ENCODE results near the gene GSTCD. TPM values are rescaled to one million over a fixed set of nuclear protein-coding genes. Genes with fewer than 3 reads are reported as not detected.

Gene GSTCD
- total and polyA plus RNA-seq, 4 donors, result 1.2 to 8.7 (median 4.3) TPM

GRCh38 chr4:105659190-105659589 lies 49.4 kb upstream of the GSTCD start:
- H3K27ac ChIP-seq (ENCODE audit: low read depth in 1 of 2, low read length in 2 of 2), result no peak overlapping the region
- H3K4me3 ChIP-seq (ENCODE audit: low read depth in 1 of 3, low read length in 3 of 3), result no peak overlapping the region
- H3K27me3 ChIP-seq (ENCODE audit: control insufficient read depth in 4 of 4, insufficient read depth in 4 of 4, low read length in 3 of 4), result no peaks in the 10 kb centered on the region
- WGBS, result 92% methylated on average over 6 of the region's 6 CpGs
- H3K4me1 ChIP-seq (ENCODE audit: control insufficient read depth in 4 of 4, insufficient read depth in 4 of 4, low read length in 3 of 4), result no peaks in the 10 kb centered on the region
- TF ChIP-seq YY1 (IDR thresholded peaks at IDR 0.05) (no peak), TAF1 (conservative IDR thresholded peaks at IDR 0.05) (no peak), FOXA2 (IDR thresholded peaks at IDR 0.05) (no peak), MAX (IDR thresholded peaks at IDR 0.05) (no peak), REST (IDR thresholded peaks at IDR 0.05) (no peak)
- no peaks in the 10 kb centered on the region for H3K36me3 ChIP-seq (ENCODE audit: control insufficient read depth in 4 of 4, insufficient read depth in 3 of 4, low read depth in 1 of 4, low read length in 3 of 4)
- no peak for DNase-seq (ENCODE audit: low spot score)
- H3K9me3 ChIP-seq (ENCODE audit: control insufficient read depth in 4 of 4, low read length in 3 of 4), result no peaks in the 10 kb centered on the region
- H3K9ac ChIP-seq (ENCODE audit: low read depth in 1 of 2, low read length in 2 of 2), result no peak overlapping the region

GRCh38 chr4:105661028-105661427 lies 47.6 kb upstream of the GSTCD start:
- 98% methylated on average over 3 of the region's 3 CpGs for WGBS
- H3K9me3 ChIP-seq (ENCODE audit: control insufficient read depth in 4 of 4, low read length in 3 of 4), result no peaks in the 10 kb centered on the region

More at GRCh38 chr4:105661028-105661427, 47.6 kb upstream of the GSTCD start:
- H3K36me3 ChIP-seq (ENCODE audit: control insufficient read depth in 4 of 4, insufficient read depth in 3 of 4, low read depth in 1 of 4, low read length in 3 of 4), result no peaks in the 10 kb centered on the region
- no peaks in the 10 kb centered on the region for H3K27me3 ChIP-seq (ENCODE audit: control insufficient read depth in 4 of 4, insufficient read depth in 4 of 4, low read length in 3 of 4)
- TF ChIP-seq TAF1 (conservative IDR thresholded peaks at IDR 0.05) (no peak), REST (IDR thresholded peaks at IDR 0.05) (no peak), JUND (IDR thresholded peaks at IDR 0.05) (no peak), EGR1 (IDR thresholded peaks at IDR 0.05; ENCODE audit: low read depth in 2 of 2) (no peak), CTCF (IDR thresholded peaks at IDR 0.05; ENCODE audit: low read depth, low read length, missing input control) (no peak), YY1 (IDR thresholded peaks at IDR 0.05) (no peak)
- H3K27ac ChIP-seq (ENCODE audit: low read depth in 1 of 2, low read length in 2 of 2), result no peak overlapping the region
- no peak for DNase-seq (ENCODE audit: low spot score)
- H3K9ac ChIP-seq (ENCODE audit: low read depth in 1 of 2, low read length in 2 of 2), result no peak overlapping the region
- no peak overlapping the region for H3K4me3 ChIP-seq (ENCODE audit: low read depth in 1 of 3, low read length in 3 of 3)
- H3K4me1 ChIP-seq (ENCODE audit: control insufficient read depth in 4 of 4, insufficient read depth in 4 of 4, low read length in 3 of 4), result no peaks in the 10 kb centered on the region
